MM.1S (cell line): Measurements from ENCODE around the gene UBE2D4.

Source experiments
- CTCF ChIP-seq: fragments of 300-600 bp; sonication (generic); IDR thresholded peaks from 2 replicates; pipeline ENCODE4 v1.5.1; 2016; ENCODE audit warnings: antibody characterized with exemption, low read length, mixed read lengths
- EZH2 ChIP-seq: fragments of 300-600 bp; sonication (generic); optimal IDR thresholded peaks from 2 replicates; pipeline ENCODE3; 2017; ENCODE audit warnings: low read depth, mild to moderate bottlenecking, antibody characterized with exemption, low read length, mixed read lengths
- EZH2phosphoT487 ChIP-seq: fragments of 300-600 bp; sonication (generic); IDR thresholded peaks from 2 replicates; pipeline ENCODE4 v1.6.1; 2018; ENCODE audit warnings: antibody characterized with exemption, low read length

DNA sequence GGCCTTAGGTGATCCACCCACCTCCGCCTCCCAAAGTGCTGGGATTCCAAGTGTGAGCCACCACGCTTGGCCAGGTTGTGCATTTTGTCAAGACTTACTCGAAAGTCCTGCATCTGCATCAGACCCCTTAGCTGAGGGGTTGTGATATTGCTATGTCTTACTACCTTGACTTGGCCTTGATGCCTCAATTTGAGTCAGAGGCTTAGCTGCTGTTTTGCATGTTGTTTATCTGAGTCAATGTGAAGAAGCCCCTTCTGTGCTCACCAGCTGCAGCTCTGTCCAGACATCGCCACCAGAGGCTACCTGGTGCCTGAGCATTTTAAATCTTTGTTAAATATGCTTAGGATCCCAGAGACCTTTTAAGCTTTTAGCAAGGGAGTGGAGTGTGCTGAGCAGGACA is 18.1 kb downstream of the UBE2D4 start:
- no peak for TF ChIP-seq CTCF
- no peak for TF ChIP-seq EZH2
- no peak for TF ChIP-seq EZH2phosphoT487
